HuH-7 (cell line): ENCODE measurements around the gene DUOX2.
A peak's percentile ranks its signal among the peaks of the same experiment; 100 is the strongest.
"Not testable (repeated sequence)": the region's sequence is repeated elsewhere in the genome, so short reads cannot be mapped to it uniquely, and the experiment has no call there.

Source experiments
- DNase-seq: peaks from one replicate; pipeline ENCODE4 v3.0.0; 2011; ENCODE audit warnings: low spot score

DUOX2 gene

DNA sequence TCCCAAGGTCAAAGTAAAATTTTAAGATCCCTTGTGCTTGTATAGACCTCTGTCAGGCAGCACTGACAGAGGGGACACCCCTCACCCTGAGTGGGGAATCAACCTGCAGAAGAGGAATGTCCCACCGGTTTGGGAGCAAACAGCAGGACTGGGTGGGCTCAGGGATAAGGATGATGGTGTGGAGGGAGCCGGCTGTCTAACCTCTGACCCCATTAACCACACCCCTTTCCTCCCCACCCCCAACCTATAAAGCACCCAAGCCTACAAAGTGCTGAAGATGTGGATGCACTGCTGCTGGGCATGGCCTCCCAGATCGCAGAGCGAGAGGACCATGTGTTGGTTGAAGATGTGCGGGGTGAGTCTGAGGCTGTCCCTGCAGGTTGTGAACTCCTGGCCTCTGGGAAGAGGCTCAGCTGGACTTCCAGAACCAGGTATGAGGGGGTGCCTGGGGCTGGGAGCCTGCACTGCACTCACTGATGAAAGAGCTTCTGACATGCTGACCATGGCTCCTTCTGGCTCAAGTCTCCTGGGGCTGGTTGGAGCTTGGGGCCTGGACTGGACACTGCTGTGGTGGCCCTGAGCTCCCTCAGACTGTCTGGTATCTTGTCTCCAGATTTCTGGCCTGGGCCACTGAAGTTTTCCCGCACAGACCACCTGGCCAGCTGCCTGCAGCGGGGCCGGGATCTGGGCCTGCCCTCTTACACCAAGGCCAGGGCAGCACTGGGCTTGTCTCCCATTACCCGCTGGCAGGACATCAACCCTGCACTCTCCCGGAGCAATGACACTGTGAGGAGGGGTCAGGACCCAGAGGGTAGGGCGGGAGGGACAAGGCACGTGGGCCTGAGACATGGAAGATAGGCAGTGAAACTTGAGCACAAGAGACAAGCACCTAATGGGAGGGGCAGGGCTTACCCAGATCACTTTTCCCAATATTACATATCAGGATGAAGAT, 25.1 kb upstream of the DUOX2 start:
- DNase-seq = no peak

DNA sequence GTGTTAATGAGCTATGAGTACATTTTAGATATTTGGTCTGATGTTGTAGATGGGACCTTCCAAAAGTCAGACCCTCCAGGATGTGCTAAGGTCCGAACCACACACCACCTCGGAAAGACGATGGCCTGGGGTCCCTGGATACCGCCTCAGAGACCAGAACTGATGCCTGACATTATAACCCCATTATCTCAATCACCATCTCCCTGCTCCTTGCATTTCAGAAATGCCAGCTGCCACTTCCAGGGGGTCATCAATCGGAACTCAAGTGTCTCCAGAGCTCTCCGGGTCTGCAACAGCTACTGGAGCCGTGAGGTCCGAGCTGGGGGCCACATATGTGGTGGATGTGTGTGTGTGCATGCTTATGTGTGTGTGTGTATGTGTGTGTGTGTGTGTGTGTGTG, 23.7 kb upstream of the DUOX2 start:
- no peak for DNase-seq

DNA sequence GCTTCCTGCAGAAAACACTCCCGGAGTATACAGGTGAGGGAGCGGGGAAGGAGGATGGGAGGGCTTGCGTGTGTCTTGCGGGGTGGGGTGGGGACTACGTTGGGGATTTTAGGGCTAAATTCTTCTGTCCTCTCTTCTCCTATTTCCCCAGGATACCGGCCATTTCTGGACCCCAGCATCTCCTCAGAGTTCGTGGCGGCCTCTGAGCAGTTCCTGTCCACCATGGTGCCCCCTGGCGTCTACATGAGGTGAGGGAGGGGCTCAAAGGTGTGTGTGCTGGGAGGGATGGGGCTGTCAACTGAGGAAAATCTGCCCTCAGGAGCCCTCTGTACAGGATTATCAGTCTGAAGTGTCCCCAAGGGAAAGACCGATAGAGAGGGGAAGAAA, 22.4 kb upstream of the DUOX2 start:
- peak; percentile 39 for DNase-seq

DNA sequence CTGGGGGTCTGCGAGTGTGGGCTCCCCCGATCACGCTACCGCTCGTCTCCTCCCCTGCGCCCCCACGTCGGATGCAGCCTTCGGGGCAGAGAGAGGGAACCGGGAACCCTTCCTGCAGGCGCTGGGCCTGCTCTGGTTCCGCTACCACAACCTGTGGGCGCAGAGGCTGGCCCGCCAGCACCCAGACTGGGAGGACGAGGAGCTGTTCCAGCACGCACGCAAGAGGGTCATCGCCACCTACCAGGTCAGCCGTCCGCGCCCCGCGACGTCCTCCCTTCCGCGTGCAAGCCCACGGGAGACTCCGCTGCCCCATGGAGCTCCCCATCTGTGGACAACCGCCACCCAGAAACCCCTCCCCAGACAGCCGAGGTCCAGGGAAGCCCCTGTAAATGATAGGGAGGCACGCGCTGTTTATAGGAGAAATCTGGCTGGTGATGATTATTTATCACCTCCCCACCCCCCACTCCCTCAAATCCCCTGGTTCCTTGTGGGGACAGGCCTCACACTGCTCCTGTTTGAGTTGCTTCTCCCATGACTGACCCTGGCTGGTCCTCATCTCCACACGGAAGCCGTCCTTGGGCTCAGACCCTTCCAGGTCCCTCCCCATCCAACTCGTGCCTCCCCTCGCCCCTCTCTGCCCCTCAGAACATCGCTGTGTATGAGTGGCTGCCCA, 21.9 kb upstream of the DUOX2 start:
- not testable (repeated sequence) for DNase-seq

DNA sequence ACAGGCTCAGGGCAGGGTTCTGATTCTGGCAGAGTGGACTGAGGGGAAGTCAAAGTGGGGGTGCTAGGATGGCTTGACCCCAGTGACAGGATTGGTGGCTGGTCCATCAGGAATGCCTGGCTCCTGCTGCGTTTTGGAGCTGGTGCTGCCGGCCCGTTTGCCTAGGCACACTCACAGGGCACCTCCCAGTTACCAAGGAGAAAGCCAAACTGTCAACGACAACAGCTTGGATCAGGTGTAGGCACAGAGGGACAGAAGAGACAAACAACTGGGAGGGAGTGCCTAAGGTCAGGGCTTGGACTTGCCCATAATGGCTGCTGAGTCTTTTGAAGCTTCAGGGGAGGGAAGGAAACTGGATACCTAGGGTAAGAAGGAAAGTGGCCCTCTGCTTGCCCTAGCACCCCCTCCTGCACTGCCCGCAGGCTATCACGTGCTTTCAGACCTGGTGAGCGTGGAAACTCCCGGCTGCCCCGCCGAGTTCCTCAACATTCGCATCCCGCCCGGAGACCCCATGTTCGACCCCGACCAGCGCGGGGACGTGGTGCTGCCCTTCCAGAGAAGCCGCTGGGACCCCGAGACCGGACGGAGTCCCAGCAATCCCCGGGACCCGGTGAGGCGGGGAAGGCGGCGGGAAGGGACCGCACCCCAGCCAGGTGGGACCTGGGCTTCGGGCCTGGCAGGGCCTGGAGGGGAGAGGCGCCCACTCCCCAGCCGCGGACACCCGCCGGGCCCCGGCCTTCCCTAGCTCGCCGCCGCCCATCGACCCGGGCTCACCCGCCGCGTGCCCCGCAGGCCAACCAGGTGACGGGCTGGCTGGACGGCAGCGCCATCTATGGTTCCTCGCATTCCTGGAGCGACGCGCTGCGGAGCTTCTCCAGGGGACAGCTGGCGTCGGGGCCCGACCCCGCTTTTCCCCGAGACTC, 21.0 kb upstream of the DUOX2 start:
- DNase-seq = no peak

DNA sequence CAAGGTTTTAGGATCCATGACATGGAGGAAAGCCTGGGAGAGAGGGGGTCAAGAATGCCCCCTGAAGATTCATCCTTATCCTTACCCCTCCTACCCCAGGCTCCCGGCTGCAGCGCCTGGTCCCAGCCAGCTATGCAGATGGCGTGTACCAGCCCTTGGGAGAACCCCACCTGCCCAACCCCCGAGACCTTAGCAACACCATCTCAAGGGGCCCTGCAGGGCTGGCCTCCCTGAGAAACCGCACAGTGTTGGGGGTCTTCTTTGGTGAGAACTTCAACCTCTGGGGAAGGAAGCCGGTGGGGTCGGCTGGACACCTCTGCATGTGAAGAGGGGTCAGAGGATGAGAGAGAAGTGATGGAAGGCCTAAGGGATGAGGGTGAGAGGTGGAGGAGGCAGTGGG, 20.1 kb upstream of the DUOX2 start:
- no peak for DNase-seq

DNA sequence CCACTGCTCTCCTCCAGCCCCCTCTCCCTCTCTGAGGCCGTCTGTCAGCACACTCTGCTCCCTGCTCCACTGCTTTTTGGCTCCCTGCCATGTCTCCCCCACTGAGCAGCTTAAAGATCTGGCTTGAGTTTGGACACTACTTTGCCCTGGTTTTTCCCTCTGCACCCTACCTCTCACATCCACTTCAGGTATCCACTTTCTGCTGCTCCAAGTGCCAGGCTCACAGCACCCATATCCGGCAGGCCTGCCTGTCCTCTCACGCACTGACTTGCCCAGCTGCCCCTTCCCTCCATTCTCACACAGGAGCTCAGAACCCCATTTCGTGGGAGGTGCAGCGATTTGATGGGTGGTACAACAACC, 19.6 kb upstream of the DUOX2 start:
- no peak for DNase-seq

DNA sequence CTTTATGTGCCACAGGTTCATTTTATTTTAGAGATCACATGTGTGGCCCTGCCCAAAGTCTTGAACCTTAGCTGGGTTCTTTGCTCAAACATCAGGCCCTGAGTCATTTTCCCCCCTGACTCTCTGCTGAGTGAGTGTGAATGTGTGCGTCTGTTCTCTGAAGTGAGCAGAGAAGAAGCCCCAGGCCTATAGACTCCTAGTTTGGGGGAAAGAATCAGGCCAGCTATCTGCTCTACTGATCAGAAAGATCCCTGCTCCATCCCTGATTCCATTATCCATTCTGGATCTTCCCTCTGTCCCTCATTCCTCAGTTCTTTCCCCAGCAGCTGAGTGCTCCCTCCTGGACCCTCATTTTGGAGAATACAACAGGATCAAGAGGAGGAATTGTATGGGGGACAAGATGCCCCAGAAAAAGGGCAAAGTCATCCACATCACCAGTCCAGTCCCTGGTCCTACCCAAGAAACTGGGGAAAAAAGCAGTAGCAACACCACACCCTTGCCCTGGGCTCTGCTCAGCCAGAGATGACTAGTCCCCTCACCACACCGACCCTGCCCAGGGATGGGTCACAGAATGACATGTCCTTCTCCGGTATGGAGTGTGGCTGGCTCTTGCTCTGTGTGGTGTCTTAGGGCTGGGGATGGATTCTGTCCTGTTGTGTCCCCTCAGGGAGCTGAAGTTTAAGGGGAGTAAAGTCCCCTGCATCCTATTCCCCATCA, 19.0 kb upstream of the DUOX2 start:
- no peak for DNase-seq

DNA sequence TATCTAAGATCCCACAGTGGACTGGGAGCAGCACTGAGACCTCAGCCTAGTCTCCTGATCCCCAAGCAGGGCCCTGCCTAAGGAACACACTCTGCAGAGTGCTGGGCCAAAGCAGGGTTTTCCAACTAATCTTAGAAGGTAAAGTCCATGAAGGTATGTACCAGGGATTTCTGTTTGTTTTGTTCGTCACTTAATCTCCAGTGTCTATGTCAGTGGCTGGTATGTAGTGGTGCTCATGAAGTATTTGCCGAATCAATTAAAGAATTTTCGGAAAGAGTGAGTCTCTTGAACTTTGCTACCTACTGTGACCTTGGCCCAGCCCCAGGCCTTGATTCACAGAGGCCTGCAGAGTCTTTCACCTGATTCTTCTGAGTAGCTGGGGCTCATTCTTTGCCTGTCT, 17.5 kb upstream of the DUOX2 start:
- no peak for DNase-seq

DNA sequence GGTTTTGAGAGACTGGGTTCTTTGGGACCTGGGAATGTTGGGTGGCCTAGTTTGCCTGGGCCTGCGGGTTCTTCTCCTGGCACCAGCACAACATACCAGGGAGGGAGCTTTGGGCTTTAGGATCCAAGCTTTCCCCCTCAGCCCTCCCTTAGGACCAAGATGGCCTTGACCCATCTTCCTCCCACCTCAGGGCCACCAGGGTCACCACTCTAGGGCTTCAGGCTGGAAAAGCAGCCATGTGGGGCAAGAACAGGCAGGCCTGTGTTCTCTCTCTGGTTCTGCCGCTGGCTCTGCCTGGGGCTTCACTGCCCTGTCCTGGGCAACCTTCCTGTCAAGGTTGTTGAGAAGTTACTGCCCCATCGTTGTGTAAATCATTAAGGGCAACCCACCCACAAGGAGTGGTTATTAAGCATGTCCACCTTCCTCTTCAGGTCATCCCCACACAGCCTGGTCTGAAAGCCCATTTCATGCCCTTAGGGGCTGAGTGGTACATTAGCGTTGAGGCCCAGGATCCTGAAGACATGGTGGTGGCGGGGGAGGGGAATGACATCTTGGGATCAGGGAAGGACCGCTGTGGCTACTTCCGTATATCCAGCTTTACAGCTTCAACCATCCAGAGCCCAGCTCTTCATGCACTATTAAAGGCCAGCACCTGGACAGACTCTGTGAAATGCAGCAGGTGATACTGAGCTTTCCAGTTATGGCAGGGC, 16.5 kb upstream of the DUOX2 start:
- no peak for DNase-seq

DNA sequence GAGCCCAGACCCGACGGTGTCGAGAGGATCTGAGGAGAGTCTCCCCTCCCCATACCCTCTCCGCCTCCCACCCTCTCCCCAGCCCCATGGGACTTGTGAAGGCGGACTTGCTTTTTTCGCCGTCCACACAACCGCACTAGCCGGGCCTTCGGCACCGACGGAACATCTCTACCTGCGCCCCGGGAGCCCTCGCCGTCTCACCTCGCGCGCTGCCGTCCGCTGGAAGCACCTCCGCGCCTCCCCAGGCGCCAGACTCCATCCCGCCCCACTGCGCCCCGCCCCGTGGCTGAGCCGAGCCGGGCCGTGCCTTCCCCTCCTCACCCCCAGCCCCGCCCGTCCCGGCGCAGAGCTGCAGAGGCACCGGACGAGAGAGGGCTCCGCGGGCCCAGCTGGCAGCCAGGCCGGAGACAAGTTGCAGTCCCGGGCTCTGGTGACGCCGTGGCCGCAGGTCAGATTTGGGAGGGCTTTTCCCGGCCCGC, 15.7 kb upstream of the DUOX2 start, which contains the start of the genes DUOX1 and DUOXA1:
Gene DUOX1 (plus strand): TSS at position 344 of the 479 bp plus-strand sequence. CDS start 1,973 bp downstream, outside the sequence.
Gene DUOXA1 (minus strand): TSS at position 229 of the 479 bp plus-strand sequence. CDS start 6,865 bp downstream, outside the sequence.
- DNase-seq = no peak

DNA sequence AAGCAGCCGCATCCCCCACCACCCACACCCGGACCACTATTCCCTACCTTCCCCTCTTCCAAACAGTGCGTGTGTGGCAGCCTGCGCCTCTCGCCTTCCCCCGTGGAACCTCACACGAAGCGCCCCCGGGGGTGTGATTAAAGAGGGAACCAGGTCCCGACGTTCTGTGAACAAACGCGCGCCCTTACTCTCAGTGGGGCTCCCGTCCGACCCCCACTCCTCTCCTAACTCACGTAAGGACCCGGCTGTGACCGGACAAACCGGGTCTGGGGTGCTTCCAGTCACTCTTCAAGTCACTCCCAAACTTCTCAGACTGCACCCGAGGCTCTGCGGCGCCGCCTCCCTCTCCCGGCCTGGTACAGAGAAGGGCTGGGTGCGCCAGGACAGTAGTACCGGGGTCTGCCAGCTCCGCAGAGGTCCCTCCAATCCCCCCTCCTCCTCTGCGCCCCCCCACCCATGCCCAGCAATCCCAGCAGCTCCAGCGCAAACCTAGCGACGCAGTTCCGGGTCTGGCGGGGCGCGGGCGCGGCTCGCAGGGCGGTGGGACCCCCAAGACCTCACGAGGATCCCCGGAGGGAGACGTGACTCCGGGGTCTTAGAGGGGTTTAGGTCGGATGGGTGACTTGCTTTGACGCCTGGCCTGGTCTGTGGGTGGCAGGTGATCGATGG, 15.1 kb upstream of the DUOX2 start:
- no peak for DNase-seq

DNA sequence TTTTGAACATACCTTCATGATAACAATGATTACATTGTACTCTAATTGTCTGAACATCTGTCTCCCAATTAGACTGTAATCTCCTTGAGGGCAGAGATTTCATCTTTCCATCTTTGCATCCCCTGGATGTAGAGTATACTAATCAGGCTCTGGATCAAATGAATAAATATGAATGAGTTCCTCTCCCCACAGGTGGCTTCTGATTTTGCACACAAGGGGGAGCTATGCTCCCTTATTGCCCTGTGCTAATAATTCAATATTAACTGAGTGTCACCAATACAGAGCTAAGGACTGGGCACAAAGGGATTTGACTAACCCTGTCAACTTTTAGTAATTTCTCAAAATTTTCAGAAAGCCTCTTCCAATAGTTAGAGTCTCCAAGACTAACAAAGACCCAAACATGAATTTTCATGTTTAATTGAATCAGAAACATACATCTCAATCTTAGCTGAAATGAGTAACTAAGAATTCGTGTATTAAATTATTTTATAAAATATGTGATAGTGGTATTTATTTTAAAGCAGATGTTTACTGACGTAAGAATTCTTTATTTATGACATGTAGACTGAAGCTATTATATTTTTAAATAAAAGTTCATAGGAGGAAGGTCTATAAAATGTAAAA, 12.7 kb upstream of the DUOX2 start:
- peak; percentile 62 for DNase-seq

DNA sequence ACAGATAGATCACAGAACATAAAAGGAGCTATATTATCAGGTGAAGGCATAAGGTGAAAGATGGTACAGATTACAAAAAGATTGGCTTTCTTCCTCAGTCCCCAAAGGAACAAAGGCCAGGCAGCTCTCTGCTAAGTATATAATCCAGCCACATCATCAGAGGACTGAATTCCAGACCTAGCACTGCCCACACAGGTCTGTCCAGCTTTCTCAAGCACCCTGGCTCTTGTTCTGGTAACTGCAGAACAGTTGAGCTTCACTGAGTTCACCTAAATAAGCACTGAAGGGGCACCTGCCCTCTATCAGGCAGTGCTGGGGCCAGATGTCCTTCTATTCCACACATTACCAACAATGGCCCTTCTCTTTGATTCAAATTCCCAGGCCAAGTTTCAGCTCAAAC, 9.4 kb upstream of the DUOX2 start:
- DNase-seq = no peak

DNA sequence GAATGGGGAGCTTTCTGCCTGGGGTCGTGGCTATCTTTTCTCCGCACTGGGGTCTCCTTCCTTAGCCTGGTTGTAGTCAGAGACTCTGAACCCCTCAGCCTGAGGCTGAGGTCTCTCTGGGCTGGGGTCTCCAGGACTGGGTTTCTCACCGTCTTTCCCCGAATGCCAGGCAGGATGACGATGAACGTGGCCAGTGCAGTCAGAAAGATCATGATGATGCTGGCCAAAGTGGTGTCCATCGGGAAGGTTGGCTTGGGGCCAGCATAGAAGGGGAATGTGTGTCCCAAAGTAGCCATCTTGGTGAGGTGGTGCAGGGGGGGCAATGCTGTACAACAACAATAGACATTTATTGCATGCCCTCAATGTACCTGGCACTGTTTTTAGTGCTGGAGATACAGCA, 8.7 kb upstream of the DUOX2 start:
- no peak for DNase-seq

DNA sequence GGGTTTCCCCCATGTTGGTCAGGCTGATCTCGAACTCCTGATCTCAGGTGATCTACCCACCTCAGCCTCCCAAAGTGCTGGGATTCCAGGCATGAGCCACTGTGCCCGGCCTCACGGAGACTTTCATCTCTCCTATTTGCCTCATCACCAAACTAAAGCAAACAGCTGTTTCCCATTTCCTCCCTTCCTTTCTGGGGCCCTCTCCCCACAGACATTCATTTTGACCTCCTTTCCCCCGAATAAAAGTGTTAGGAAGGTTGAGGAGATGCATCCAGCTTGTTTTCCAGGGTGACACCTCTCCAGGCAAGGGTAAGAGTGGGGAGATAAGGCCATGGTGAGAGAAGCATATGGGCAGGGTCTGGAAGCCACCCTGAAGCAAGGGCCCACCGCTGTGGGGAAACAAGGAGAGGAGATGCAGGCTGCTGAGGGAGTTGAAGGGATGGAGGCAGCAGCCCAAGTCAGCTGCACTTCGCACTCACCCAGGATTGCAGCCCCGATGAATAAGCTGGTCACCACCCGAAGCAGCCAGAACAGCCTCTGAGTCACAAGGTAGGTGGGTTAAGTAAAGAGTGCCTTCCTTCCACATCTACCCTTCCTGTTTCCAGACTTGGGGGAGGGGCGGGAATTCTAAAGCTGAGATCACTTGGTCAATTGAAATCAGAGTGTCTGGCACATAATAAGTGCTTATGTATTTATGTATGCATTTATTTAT, 7.9 kb upstream of the DUOX2 start:
- no peak for DNase-seq

DNA sequence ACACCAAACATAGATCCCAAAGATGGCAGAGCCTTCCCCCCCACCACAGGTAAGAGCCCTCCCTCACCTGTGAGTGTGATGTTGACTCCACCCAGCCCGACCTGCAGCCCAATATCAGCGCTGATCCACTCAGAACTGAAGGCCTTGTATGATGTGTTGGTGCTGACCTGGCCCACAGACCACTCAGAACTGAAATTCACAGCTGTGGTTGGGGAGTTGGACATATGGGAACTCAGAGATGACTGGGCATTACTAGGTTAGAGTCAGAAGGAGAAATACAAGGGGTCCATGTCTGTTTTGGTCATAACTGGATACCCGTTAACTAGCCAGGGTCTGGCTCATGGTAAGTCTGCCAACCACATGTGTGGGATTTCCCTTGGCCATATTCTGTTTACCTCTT, 7.0 kb upstream of the DUOX2 start:
- DNase-seq = no peak

DNA sequence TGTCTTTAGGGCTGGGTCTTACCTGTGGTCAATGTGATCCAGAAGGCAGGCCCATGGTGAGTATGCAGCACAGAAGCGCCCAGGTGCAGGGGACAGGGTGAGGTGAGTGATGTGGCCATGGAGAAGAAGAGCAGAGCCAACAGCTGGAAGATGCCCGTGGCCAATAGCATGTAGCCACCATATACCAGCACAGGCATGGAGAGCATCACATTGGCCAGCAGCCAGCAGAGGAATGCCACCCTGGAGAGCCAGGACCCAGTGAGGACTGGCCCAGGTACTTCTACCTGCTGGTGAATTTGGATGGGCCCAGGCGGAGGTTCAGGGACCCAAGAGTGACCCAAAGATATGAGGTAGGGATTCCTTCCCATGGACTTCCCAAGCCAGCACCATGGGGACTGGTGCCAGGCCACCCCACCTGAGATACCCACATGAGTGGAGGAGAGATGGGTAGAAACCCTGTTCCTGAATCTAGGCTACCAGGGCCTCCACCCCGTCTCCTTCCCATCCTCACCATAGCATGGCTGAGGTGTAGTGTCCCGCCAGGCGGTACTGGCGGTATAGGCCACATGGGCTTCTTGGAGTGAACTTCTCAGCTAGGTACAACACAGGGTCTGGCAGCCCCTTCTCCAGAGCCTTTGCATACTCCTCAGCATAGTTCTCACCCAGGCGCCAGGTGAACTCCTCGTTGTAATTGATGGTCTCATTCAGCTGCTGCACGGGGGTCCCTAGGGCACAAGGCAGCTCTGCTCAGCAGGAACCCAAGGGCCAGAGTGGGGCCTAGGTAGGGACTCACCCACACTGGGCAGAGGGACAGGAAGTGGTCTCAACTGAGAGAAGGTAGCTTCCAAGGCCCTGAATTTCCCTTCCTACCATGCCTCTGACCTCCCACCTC, 6.4 kb upstream of the DUOX2 start:
- no peak for DNase-seq
